Metanephros (tissue), 1 donor: ENCODE results near the gene RGS14. TPM values are rescaled to one million over a fixed set of nuclear protein-coding genes. Genes with fewer than 3 reads are reported as not detected.

ENCODE experiments used
- total RNA-seq: library from RNA; depleted of rRNA; stranded (reverse); fragments of >200 nt; gene quantifications from one replicate; pipeline ENCODE4 v1.2.3, GENCODE V29; 2014

Gene RGS14, protein sequence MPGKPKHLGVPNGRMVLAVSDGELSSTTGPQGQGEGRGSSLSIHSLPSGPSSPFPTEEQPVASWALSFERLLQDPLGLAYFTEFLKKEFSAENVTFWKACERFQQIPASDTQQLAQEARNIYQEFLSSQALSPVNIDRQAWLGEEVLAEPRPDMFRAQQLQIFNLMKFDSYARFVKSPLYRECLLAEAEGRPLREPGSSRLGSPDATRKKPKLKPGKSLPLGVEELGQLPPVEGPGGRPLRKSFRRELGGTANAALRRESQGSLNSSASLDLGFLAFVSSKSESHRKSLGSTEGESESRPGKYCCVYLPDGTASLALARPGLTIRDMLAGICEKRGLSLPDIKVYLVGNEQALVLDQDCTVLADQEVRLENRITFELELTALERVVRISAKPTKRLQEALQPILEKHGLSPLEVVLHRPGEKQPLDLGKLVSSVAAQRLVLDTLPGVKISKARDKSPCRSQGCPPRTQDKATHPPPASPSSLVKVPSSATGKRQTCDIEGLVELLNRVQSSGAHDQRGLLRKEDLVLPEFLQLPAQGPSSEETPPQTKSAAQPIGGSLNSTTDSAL
- 21.0 TPM for total RNA-seq

DNA sequence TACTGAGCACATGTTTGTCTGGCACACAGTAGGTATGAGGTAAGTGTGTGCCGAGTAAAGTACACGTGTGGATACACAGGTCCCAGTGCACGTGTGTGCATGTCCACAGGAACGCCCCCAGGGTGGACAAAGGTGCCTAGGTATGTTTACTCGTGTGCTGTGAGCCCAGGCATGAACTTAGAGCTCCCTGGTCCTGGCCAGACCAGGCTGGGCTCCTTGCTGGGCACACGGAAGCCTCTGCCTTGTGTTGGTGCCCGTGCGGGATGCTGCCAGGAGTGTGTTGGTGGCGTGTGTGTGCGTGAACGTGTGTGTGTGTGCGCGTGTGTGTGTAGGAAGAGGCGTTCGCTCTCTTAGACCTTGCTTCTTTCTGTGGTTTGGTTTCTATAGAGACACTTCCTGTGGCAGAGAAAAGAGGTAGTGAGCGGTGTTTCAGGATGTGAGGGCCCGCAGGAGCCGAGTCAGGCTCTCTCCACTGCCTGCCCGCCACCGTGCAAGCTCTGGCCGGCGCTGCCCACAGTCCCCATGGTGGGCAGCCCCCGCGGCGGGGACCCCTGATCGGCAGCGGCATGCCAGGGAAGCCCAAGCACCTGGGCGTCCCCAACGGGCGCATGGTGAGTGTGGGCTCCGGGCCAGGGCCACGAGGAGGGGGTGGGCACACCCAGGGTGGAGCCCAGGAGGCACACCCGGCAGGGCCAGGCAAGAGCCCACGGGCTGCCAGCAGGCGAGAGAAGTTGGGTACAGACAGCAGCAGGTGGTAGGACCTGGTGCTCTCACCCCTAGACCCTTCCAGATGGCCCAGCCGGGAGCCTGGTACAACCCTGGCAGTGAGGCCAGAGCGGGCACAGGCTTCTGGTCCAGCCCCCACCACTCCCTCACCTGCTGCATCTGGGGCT, at the start of gene RGS14:
Gene RGS14 (plus strand): TSS at position 466 of the 893 bp plus-strand sequence. CDS start 101 bp downstream, at position 567.

GRCh38 chr5:177311723-177312648, 45.7 kb upstream of the RGS14 start, which contains the start of gene MXD3:
Gene MXD3 (minus strand): TSS chr5:177311898. CDS start chr5:177311830, 68 bp downstream.

GRCh38 chr5:177351392-177352329, 6.1 kb upstream of the RGS14 start, which contains the start of gene LMAN2:
Gene LMAN2 (minus strand): TSS chr5:177351668. CDS start chr5:177351647, 21 bp downstream.

DNA sequence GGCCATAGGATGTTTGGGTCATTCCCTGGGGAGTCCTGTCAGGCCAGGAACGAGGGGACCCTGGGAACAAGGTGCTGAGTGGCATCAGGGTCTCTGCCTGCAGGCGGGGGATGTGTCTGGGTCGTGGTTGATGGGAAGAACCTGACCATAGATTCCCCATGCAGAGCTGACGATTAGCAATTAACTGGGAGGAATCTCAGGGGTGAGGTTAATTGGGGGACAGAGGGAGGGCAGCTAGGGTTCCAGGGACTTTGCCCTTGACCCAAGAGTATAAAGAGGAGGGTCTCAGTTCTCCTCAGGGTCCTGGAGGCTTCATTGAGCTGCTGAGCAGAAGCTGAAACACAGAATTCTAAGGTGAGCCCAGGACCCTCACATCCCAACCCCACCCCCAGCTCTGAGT, 26.4 kb downstream of the RGS14 start, which contains the start of gene SLC34A1:
Gene SLC34A1 (plus strand): TSS at position 301 of the 400 bp plus-strand sequence. CDS start 1,308 bp downstream, outside the sequence.

DNA sequence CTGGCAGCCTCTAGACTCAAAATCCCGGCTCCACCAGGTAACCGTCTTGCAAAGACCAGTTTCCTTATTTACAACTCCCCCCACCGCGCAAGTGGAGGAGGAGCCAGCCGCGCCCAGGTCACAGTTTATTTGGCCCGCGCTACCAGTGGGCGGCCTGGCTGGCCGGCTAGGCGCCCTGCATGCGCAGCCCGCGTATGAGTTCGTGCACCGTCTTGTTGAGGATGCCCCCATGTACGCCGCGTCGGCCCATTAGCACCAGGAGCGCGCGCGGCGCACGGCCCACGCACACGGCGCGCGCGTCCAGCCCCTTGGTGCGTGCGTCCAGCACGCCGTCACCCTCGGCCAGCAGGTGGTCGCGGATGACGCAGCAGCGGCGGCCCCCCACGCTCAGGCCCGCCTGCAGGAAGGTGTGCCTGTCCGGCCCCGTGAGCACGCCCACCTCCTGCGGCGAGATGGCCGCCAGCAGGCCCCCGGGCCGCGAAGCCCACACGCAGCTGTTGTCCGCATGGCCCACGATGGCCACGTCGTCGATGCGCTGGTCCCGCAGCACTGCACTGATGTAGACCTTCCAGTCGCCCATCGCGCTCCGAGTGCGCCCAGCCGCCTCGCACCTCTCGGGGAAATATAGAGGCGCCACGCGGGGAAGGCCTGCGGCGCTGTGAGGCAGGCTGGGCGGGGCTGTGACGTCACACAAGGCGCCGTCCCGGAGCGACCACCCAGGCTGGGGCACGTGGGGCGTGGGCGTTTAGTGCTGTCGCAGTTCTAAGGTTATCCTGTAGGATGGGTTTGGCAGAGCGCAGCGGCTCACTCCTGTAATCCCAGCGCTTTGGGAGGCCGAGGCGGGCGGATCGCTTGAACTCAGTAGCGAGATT, 42.5 kb downstream of the RGS14 start, which contains the start of gene PFN3:
Gene PFN3 (minus strand): TSS at position 665 of the 872 bp plus-strand sequence. CDS start 85 bp downstream, at position 580.

GRCh38 chr5:177409043-177409801, 51.5 kb downstream of the RGS14 start, which contains the start of gene F12:
Gene F12 (minus strand): TSS chr5:177409564. CDS start chr5:177409527, 37 bp downstream.

Other genes with a start within 250 kb of the RGS14 start
- 83.3 TPM for gene NSD1, start 224.2 kb upstream of the RGS14 start, total RNA-seq
- 26.7 TPM for gene RAB24, start 54.2 kb upstream of the RGS14 start, total RNA-seq
- 56.8 TPM for gene PRELID1, start 54.1 kb upstream of the RGS14 start, total RNA-seq
- gene MXD3, start 46.0 kb upstream of the RGS14 start, total RNA-seq, result 32.5 TPM
- gene LMAN2, start 6.3 kb upstream of the RGS14 start, total RNA-seq, result 213 TPM
- gene SLC34A1, start 26.5 kb downstream of the RGS14 start, total RNA-seq, result 166 TPM
- gene PFN3, start 42.7 kb downstream of the RGS14 start, total RNA-seq, result not detected
- gene F12, start 51.6 kb downstream of the RGS14 start, total RNA-seq, result 0.29 TPM
- gene GRK6, start 68.8 kb downstream of the RGS14 start, total RNA-seq, result 23.1 TPM
- 2.4 TPM for gene PRR7, start 88.9 kb downstream of the RGS14 start, total RNA-seq
- 113 TPM for gene DBN1, start 115.7 kb downstream of the RGS14 start, total RNA-seq
- 184 TPM for gene PDLIM7, start 139.7 kb downstream of the RGS14 start, total RNA-seq
- gene DOK3, start 151.9 kb downstream of the RGS14 start, total RNA-seq, result 11.3 TPM
- 80.6 TPM for gene DDX41, start 159.0 kb downstream of the RGS14 start, total RNA-seq
- gene FAM193B, start 196.6 kb downstream of the RGS14 start, total RNA-seq, result 50.7 TPM
- gene TMED9, start 234.3 kb downstream of the RGS14 start, total RNA-seq, result 91.2 TPM
- 34.8 TPM for gene B4GALT7, start 242.2 kb downstream of the RGS14 start, total RNA-seq